Skeletal muscle satellite cell (primary cell): ENCODE data around the gene CD37.
A peak's percentile ranks its signal among the peaks of the same experiment; 100 is the strongest.

Experiments
- H3K27me3 ChIP-seq: 2 replicates; pipeline ENCODE4 v1.7.0; 2013; ENCODE audit warnings: low read length; ENCODE audit not compliant: control insufficient read depth, insufficient read depth
- H3K36me3 ChIP-seq: 2 replicates; pipeline ENCODE4 v1.7.0; 2013; ENCODE audit warnings: mild to moderate bottlenecking, control low read depth, low read length; ENCODE audit not compliant: insufficient read depth
- H3K4me1 ChIP-seq: 2 replicates; pipeline ENCODE4 v1.7.0; 2013; ENCODE audit warnings: low read length; ENCODE audit not compliant: control insufficient read depth, insufficient read depth
- H3K4me2 ChIP-seq: 2 replicates; pipeline ENCODE4 v1.7.0; 2013; ENCODE audit warnings: mild to moderate bottlenecking, low read length
- H3K4me3 ChIP-seq: 2 replicates; pipeline ENCODE4 v1.7.0; 2013; ENCODE audit warnings: low read length
- H3K9ac ChIP-seq: 2 replicates; pipeline ENCODE4 v1.7.0; 2013; ENCODE audit warnings: mild to moderate bottlenecking, low read depth, low read length, moderate library complexity
- H3K9me3 ChIP-seq: replicated peaks from 2 replicates; pipeline ENCODE4 v1.7.0; 2013; ENCODE audit warnings: mild to moderate bottlenecking, control low read depth, low read length

CD37 gene

GRCh38 chr19:49356382-49356781 lies 21.2 kb downstream of the CD37 start:
- Histone ChIP-seq H3K9ac (no peak overlapping the region), H3K27me3 (no peaks in the 10 kb centered on the region), H3K9me3 (no peaks in the 10 kb centered on the region), H3K36me3 (peaks cover 17% of the 10 kb centered on the region), H3K4me2 (no peak overlapping the region), H3K4me1 (no peaks in the 10 kb centered on the region), H3K4me3 (no peak overlapping the region)

GRCh38 chr19:49357186-49357585 lies 22.0 kb downstream of the CD37 start:
- peaks cover 16% of the 10 kb centered on the region for H3K36me3 ChIP-seq
- H3K9ac ChIP-seq: no peak overlapping the region
- no peak overlapping the region for H3K4me3 ChIP-seq
- H3K4me2 ChIP-seq: no peak overlapping the region
- no peaks in the 10 kb centered on the region for H3K27me3 ChIP-seq
- H3K9me3 ChIP-seq: no peaks in the 10 kb centered on the region
- no peaks in the 10 kb centered on the region for H3K4me1 ChIP-seq

GRCh38 chr19:49359851-49360820 lies 24.9 kb downstream of the CD37 start:
- Histone ChIP-seq H3K27me3 (no peaks in the 10 kb centered on the region), H3K36me3 (peaks cover 5% of the 10 kb centered on the region), H3K9ac (peak overlapping the region; percentile 92), H3K9me3 (no peaks in the 10 kb centered on the region), H3K4me1 (peaks cover 8% of the 10 kb centered on the region), H3K4me2 (no peak overlapping the region), H3K4me3 (no peak overlapping the region)

- H3K27me3 ChIP-seq: no peaks in the 10 kb centered on the region
- peaks cover 8% of the 10 kb centered on the region for H3K4me1 ChIP-seq
- H3K9me3 ChIP-seq: no peaks in the 10 kb centered on the region
- peaks cover 5% of the 10 kb centered on the region for H3K36me3 ChIP-seq
- H3K4me3 ChIP-seq: peak overlapping the region; percentile 89
- H3K9ac ChIP-seq: peak overlapping the region; percentile 92
- peak overlapping the region; percentile 91 for H3K4me2 ChIP-seq
Measured at GRCh38 chr19:49361438-49362047, 26.3 kb downstream of the CD37 start.

- Histone ChIP-seq H3K4me1 (peaks cover 8% of the 10 kb centered on the region), H3K9me3 (no peaks in the 10 kb centered on the region), H3K4me2 (peak within 1 kb of the TSS; percentile 91), H3K9ac (peak within 1 kb of the TSS; percentile 92), H3K27me3 (no peaks in the 10 kb centered on the region), H3K4me3 (peak within 1 kb of the TSS; percentile 89), H3K36me3 (peaks cover 5% of the 10 kb centered on the region)
Measured at GRCh38 chr19:49362048-49362928, 27.1 kb downstream of the CD37 start, which contains the start of gene TEAD2. Gene TEAD2, minus strand, starts transcription at chr19:49362416. Its CDS starts 2,341 bp downstream, at chr19:49360075.

GRCh38 chr19:49362929-49363267 lies 27.7 kb downstream of the CD37 start:
- H3K9ac ChIP-seq: peak overlapping the region; percentile 92
- no peaks in the 10 kb centered on the region for H3K27me3 ChIP-seq
- no peaks in the 10 kb centered on the region for H3K9me3 ChIP-seq
- peaks cover 5% of the 10 kb centered on the region for H3K36me3 ChIP-seq
- H3K4me3 ChIP-seq: peak overlapping the region; percentile 89
- peaks cover 8% of the 10 kb centered on the region for H3K4me1 ChIP-seq
- H3K4me2 ChIP-seq: peak overlapping the region; percentile 91

- peak within 1 kb of the TSS; percentile 91 for H3K4me2 ChIP-seq
- peaks cover 5% of the 10 kb centered on the region for H3K36me3 ChIP-seq
- H3K27me3 ChIP-seq: no peaks in the 10 kb centered on the region
- H3K4me3 ChIP-seq: peak within 1 kb of the TSS; percentile 89
- peak within 1 kb of the TSS; percentile 92 for H3K9ac ChIP-seq
- H3K9me3 ChIP-seq: no peaks in the 10 kb centered on the region
- peaks cover 8% of the 10 kb centered on the region for H3K4me1 ChIP-seq
Measured at GRCh38 chr19:49363268-49364082, 28.3 kb downstream of the CD37 start, which contains the start of gene DKKL1. Gene DKKL1, plus strand, starts transcription at chr19:49363877. Its CDS starts 122 bp downstream, at chr19:49363999.

- Histone ChIP-seq H3K4me2 (peak overlapping the region; percentile 73), H3K9ac (no peak overlapping the region), H3K36me3 (peaks cover 3% of the 10 kb centered on the region), H3K27me3 (no peaks in the 10 kb centered on the region), H3K4me3 (peak overlapping the region; percentile 58), H3K4me1 (peaks cover 8% of the 10 kb centered on the region), H3K9me3 (no peaks in the 10 kb centered on the region)
Measured at GRCh38 chr19:49364083-49364737, 29.0 kb downstream of the CD37 start.

GRCh38 chr19:49366110-49366509 lies 30.9 kb downstream of the CD37 start:
- no peak overlapping the region for H3K9ac ChIP-seq
- no peaks in the 10 kb centered on the region for H3K36me3 ChIP-seq
- H3K4me3 ChIP-seq: no peak overlapping the region
- peaks cover 2% of the 10 kb centered on the region for H3K9me3 ChIP-seq
- no peak overlapping the region for H3K4me2 ChIP-seq
- no peaks in the 10 kb centered on the region for H3K27me3 ChIP-seq
- peaks cover 8% of the 10 kb centered on the region for H3K4me1 ChIP-seq

GRCh38 chr19:49368711-49369358 lies 33.6 kb downstream of the CD37 start:
- no peaks in the 10 kb centered on the region for H3K27me3 ChIP-seq
- H3K4me1 ChIP-seq: no peaks in the 10 kb centered on the region
- H3K36me3 ChIP-seq: no peaks in the 10 kb centered on the region
- H3K4me3 ChIP-seq: no peak overlapping the region
- no peak overlapping the region for H3K9ac ChIP-seq
- H3K4me2 ChIP-seq: no peak overlapping the region
- H3K9me3 ChIP-seq: peaks cover 2% of the 10 kb centered on the region
